D341Med (cell line): ENCODE data around the gene CARS1.

Experiments used
- DNase-seq: peaks from one replicate; pipeline ENCODE4 v3.0.0; 2012; ENCODE audit warnings: low spot score

The CARS1 gene

DNA sequence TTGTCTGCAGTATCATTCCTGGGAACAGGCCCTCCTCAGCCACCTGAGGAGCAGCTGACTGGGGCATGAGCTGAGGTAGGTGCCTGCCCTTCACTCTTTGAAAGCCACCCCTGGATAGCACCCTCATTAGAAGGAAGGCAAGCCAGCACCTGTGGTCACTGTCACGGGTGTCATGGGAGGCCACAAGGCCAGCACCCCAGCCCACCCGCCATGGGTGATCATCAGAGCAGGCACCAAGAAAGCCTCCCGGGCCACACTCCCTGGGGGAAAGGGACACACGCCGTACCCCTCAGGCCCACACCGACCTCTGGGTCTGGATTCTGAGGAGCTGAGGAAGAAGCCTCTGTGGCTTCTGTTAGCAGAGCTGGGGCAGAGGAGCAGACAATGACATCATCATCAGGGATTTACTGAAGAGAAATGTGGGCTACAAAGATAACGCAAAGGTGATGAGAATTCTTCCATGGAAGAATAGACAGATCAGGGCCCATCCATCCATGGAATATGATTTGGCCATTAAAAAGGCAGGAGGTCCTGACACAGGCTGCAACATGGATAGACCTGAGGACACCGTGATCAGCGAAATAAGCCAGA is 48.4 kb downstream of the CARS1 start:
- DNase-seq, result no peak

DNA sequence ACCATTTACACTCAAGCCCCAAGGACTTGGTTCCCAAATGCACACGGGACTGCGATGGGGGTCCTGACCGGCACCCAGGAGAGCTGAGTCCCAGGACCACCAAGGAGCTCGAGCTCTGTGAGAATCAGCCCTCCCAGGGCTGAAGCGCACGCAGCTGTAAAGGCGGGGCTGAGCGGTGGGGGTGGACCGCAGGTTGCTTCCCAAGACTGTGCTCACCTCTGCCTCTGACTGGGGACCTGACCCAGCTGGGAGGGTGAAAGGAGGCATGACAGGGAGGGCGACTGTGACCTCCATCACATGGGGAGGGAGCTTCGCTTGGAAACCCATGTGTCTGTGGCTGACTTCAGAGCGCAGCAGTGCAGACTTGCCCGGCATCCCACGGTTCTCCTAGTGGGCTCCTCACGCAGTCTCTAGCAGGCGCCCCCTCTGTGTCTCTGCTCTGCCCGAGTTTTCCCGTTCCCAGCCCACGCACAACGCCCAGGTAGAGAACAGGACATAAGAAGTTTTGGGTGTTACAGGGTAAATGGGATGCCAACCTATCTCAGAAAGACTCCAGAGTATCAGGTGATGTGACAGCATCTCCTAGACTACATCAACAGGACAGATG is 49.7 kb downstream of the CARS1 start:
- no peak for DNase-seq

DNA sequence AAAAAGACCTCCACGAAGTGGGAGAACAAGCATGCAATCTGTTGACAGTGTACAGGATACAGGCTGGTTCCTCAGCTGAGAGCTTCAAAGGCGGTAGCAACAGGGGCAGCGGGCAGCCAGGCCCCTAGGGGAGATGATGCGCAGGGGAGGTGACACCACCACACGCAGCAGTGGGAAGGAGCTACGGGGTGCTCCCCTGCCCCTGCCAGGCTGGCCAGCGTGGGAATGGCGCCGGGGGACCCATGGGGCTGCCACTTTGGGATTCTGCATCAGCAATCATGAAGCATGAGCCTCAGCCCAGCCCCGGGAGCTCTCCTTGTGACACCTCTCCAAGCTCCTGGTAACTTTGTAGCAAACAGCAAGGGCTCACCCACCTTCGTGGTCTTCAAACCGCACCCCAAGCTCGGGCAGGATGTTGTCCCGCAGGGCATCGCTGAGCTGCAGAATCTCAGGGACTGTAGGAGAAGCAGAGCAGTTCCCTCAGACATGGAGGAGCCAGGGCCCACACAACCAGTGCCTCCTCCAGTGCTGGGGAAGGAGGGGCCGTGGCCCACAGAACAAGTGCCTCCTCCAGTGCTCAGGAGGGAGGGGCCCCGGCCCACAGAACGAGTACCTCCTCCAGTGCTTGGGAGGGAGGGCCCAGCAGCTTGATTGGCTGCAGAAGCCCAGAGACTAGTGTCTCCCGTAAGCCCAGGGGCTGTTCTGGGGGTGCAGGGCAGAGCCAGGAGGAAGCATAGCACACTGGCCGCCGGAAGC is 50.5 kb downstream of the CARS1 start:
- DNase-seq, result no peak

DNA sequence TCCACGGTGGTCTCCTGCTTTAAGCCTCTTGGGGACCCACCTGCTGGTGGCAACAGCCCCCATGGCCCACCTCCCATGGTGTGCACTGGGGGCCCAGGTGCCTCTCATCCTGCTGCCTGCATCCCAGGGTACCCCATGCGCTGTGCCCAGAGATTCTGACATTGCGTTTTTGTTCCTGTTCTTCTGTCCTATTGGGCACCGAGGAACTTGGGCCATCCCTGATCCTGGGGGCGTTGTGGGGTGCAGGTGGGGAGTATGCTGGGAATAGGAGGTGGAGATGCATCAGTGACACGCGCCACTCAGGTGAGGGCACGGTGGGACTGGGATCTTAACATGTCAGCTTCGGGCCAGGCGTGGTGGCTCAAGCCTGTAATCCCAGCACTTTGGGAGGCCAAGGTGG is 52.7 kb downstream of the CARS1 start:
- peak; percentile 6 for DNase-seq

DNA sequence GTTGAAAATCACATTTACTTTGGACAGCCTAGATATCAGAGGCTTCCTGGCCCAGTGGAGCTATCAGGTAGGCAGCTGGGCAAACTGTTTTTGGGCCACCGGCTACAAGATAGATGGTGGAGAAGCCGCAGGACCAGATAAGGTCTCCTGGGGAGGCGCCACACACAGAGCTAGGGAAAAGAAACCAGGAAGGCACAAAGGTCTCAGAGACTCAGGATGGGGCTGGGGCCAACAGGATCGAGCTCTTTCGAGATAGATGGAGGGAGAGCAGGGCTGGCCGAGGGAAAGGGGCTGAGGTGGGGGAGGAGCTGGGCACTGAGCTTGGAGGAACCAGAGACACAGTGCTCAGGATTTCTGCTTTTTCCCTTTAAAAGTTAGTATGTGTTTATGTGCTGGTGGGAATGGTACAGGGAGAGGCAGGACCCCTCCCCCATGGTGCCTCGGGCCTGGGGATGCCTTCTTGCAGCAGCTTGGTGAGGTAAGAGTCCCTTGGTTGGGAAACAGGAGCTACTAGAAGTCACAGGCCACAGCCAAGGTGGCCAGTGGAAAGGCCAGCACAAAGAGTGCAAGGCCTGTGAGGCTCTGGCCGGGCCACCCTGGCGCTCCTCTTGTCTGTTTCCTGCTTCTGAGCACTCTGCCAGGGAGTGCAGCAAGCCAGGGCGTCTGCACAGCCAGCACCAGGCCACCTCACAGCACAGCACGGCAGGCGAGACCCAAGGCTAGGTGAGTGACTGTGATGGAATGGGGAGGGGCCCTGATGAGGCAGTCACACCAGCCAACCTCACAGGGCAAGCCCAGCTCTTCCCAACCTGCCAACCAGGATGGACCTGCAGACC is 53.6 kb downstream of the CARS1 start:
- DNase-seq, result peak; percentile 8

DNA sequence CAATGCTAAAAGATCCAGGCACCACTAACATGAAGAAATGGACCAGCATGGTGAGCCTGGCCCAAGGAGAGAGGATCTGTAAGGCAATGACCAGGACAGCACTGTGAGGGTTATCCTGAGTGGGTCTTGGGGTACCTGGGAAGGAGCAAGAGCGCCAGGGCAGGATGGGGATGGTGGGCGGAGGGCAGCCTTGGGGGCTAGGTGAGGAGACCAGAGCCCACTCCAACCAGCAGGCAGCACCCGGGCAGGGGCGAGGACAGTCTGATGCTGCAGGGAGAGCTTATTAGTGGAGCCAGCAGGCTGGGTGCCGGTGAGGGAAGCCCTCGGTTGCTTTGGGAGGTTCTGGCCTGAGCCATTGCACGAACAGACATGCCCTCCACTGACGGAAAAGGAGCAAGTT is 54.4 kb downstream of the CARS1 start:
- DNase-seq, result peak; percentile 6

DNA sequence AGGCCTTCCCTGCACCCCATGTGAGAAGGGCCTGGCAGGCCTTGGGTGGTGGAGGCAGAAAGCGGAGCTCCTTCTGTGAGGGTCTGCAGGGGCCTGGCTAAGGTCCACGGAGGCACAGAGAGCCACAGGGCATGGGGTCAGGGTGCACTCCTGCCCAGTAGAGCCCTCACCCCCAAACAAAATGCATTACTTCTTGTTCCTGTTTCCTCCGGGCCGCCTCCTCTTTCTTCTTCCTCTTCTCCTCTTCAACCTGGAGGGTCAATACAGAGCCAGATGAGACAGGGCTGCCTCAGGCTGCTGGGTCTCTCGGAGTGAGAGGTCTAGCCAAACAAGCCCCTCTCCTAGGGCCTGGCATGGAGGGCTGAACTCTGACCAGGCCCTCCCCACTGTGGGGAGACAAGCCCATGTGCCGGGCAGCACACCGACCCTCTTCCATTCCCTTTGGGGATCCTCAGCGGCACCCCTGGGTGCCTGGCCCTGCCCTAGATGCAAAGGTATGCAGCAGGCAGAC is 54.8 kb downstream of the CARS1 start:
- DNase-seq, result peak; percentile 12

DNA sequence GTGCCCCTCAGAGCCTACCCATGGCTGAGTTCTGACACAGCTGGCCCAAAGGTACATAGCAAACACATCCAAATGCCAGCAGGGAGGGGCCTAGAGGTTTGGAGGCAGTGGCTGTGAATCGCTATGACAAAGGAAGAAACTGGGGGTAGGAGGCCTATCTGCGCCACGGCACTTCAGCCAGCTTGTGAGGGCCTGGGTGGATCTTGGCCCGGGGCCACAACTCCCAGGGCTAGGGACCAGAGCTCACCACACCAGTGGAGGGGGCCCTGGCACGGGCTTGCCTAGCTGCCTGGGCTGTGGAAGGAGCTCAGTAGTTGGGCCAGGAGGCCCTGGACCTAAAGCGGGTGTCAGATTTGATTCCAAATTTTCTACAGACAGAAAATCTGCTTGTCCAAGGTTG is 55.7 kb downstream of the CARS1 start:
- DNase-seq, result no peak

DNA sequence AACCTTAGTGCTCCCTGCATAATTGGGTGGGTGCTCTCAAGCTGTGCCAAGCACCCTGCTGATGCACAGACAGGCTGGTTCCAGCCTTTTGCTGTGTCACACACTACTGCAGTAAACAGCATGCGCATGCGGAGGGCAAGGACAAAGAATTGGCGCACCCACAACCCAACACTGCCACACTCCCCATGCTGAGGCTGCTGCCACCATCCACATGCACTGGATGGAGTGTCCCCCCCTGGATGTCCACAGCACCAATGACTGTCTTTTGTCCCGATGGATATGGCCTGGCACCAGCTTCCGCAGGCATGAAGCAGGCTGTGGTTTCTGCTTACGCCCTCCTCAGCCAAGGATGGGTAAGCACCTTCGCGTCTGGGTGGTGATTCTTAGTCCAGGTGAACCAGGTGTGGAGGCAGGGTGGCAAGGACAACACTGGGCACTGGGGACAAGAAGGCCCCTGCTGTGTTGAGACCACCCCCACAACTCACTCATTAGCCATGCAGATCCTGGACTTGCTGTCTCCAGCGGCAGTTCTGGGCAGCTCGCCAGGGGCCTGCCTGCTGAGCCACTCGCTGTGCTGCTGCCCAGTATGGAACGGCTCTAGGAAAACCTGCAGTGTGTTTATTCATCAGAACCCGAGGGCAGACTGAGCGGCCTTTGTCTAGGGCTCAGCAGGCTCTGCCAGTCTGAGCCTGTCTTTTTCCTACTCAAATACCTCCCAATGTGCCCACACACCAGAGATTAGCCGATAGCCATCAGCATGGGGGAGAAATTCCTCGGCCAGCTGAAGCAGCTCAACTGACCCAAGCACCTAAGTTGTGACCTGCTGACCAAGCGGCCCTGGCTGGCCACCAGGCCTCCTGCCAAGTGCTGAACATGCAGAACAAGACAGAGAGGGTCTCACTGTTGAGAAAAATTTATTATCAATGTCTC is 56.9 kb downstream of the CARS1 start:
- DNase-seq, result peak; percentile 42

DNA sequence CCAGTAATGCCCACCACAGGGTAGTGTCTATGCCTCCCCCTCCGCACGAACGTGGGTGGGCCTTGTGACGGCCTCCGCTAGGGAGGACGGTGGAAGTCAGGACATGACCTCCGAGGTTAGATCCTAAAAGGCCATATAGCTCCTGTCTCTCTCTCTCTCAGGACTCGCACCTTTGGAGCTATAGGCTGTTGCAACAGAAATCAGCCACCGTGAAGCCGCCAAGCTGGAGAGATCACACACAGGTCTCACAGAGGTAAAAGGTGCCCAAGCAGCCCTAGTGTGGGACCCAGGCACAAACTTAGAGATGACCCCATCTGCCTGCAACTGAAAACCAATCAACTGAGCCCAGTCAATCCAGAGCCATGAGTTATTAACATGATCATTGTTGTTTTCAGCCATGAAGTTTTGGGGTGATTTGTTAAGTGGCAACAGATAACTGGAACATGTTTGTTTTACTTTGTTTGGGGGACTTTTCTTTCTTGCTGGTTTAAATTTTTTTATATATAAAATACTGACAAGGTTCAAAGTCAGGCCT is 57.7 kb downstream of the CARS1 start:
- no peak for DNase-seq

DNA sequence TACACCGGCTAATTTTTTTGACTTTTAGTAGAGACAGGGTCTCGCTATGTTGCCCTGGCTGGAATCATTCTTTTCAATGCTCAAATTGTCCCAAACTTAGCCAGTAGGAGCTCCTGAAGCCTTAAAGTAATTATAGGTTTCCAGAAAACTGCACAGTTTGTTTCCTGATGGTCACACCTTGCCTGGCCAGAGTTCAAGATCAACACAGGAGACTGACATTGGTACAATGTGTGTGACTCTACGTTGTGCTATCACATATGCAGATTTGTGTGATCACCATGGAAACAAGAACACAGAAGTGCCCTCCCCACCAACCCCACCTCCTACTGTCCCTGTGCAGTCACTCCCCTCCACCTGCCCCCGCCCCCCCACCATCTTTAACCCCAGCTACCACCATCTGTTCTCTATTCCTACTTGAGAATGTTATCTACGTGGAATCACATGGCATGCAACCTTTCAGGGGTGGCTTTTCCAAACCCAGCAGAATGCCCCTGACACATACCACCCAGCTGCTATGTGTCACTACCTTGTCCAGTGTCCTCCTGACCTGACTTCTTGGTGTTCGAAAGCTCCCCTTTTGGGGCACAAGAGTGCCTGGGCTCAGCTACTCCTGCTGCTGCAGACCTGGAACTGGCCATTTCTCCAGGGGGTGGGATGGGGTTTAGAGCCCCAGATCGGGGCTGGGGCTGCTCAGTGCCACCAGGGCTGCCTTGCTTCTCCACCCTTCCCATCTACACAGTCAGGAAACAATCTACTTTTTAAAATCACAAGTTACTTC is 59.0 kb downstream of the CARS1 start:
- no peak for DNase-seq

DNA sequence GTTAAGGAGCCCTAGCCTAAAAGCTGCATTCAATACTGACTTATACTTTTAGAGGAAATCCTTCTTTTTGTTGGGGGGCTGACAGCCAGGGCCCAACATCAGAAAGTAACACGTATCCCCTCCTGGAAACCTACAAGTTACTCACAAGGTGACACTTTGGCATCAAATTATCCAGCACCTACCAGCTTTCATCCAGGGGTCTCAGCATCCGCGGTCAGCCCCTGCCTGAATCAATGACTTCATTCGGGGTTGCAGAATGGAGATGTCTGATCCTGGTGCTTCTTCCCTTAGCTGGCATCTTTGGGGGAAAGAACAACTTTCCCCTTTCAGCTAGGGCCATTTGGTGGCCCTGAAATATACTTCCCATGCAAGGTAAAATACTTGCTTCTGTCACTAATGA is 59.8 kb downstream of the CARS1 start:
- DNase-seq, result no peak

DNA sequence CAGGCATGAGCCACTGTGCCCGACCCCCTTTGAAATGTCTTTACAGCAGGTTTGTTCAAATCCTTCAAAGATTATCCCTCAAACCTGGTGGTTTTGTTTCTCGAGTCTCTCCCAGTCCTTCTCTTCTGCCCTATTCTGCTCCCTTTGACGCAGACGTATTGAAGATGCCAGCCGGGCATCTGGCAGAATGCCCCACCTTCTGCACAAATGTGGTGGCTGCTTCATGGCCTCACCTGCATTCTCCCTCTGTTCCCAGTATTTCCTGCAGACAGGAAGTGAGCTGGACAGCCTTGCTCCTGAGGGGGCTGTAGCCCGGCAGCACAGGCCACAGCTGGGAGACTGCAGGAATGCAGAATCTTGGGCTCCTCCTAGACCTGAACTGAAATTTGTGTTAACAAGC is 60.2 kb downstream of the CARS1 start:
- DNase-seq, result no peak

DNA sequence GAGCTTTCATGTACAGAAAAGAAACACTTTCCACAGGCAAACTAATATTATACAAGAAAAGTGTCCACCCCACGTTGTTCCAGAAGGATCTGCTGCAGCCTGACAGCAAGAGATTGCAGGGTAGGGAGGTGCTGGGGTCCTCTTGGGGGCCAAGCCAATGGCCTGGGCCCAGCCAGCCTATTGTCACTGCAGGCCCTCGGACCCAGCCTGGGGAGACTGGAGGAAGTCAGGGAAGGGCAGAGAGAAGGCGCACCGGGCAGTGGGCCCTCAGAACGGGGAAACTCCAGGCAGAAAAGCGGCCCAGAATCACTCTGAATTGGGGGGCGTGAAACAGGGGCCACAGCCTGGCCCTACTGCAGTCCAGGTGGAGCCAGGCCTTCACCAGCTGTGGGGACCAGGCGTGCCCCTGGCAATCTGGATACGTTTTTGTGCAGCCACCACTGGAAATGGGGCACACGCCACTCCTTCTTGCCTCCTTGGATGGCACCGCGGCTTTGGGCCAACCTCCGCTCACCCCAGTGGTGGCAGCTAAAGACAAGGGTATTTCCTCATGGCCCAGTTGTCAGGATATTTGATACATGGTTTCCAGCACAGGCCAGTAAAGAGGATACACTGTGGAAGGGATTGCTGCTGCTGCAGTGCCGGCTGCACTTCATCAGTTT is 61.2 kb downstream of the CARS1 start:
- no peak for DNase-seq

DNA sequence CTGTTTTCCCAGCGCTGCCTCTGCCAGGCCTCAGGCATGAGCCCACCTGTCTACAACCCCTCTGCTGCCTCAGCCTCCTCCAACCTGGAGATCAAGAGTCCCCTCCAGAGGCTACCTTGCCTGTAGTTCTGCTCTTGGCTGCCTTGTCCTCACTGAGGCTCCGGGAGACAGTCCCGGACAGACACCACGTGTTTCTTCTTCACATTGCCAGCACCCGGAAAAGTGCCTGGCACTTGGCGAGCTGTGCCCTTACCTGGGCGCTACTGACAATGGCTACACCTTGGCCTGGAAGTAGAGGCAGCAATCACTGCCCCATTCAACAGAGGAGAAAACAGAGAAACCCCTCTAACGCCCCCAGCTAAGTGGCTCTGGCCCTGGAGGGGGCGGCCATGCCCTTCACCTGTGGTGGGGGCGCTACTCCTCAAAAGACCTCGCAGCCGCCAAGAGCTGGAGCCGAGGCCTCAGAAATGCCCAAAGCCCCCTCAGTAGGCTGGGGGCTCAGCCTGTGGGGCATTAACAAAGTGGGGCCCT is 62.1 kb downstream of the CARS1 start:
- DNase-seq, result no peak

DNA sequence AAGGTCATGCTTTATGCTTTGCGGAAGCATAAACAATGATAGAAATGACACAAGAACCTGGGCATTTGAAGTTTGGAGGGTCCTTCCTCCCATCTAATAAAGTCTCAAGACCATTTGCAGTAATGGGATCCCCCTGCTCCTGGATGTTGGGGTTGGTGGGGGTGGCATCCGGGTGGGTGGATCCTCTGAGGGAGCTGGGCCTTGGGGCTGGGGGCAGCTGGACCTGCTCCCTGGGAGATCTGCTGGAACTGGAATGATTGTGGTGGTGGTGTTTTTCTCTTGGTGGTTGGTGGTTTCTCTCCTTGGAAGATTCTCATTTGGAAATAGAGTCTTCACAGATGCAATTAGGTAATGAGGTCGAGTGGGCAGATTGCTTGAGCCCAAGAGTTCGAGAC is 62.9 kb downstream of the CARS1 start:
- DNase-seq, result no peak

DNA sequence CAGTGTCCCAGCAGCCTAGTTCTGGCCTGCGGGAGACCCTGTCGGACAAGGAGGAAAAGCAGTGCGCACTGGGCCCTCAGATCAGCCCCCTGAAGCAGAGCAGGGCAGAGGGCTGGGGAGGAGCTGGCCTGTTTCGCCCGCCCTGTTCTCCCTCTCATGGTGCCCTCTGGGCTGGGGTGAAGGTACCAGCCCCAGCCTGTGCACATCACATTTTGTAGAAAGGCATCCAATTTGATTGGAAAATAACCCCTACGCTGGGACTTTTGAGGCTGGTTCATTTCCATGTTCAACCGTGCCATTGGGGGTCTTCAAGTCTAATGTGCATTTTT is 64.3 kb downstream of the CARS1 start:
- DNase-seq, result no peak

DNA sequence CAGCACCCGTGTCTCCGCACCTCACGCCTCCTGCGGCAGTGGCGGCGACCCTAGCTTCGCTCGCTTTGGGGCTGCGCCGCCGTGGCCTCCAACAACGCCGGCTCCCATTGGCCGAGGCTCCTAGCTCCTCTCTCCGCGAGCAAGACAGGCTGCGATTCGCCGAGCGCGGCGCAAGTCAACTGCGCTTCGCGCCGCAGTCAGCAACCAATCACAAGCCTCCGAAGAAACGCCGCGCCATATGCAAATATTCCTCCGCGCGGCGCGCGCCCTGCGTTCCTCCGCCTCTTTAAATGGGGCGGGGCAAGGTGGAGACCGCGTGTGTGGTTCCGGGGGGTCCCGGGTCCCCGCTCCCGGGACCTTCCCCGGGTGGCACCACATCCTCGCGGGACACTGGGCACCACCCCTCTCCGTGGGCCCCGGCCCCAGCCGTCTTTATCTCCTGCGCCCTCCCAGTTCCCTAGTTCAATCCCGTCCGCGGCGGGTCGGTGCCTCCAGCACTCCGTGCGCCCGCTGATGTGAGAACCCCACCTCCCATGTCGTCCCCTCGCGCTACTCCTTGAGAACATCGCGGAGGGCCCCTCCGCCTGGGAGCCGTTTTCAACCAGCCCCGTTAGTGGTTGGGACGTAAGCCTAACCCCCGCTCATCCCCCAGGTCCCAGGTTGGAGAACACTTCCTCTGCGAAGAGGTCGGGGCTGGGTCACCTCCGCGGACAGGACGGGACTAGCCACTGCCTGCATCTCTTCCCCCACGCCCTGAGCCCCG is 64.8 kb downstream of the CARS1 start, which contains the start of gene NAP1L4:
TSS of gene NAP1L4 (minus strand) at position 96 of the 763 bp plus-strand sequence. CDS start 13,109 bp downstream, outside the sequence.
- DNase-seq, result peak; percentile 99
